Endometrium (tissue), 2 donors: Measurements from ENCODE around the gene AP2B1.
"Not testable (repeated sequence)": the region's sequence is repeated elsewhere in the genome, so short reads cannot be mapped to it uniquely, and the experiment has no call there.

Source experiments
- FAIRE-seq: peaks from 2 replicates; lab custom pipeline; 2012; peaks lifted over from hg19 to GRCh38; lab: Jason Lieb, UNC
- donor health status: control.
- donor health status: control.

AP2B1 gene

DNA sequence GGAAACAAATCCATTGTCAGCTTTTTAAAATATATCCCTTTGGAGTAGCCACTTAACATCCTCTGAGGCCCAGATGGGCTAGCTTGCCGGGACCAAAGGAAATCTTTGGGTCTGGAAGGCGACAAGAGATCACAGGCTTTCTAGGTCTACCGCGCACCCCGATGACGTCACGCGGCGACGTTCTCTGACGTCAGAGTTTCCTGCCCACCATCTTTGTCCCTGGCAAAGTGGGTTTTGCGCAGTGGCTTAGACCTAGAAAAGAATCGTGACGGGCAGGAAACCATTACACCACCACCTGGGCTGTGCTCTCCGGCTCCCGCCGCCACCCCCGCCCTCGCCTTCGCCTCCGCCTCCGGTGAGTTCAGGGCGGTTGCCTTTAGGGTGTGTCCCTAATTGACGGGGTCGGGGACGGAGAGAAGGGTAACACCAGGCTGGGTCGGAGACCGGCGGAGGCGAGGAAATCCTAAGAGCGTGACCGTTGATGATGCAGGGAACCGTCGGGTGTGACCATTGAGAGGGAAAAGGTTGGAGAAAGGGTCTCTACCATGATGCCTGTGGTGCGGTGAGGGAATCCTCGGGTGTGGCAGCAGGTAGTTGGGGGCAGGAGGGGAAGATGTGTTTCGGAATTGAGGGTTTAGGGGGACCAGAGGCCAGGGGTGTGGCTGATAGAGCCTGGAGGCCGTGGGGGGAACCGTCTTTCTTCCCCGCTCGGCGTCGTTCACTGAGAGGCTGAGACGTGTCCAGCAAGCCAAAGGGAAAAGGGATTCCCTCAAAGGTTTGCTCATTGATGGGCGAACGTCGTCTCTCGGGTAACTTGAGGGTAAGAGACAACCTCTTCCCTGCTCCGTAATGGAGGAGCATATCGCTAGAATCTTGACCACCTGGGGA lies at the start of gene AP2B1:
Gene AP2B1, plus strand, starts transcription at position 249 of the 888 bp plus-strand sequence. CDS start 6,709 bp downstream, outside the sequence.
- peak; percentile 84 for FAIRE-seq

GRCh38 chr17:35537601-35538141 lies 49.5 kb upstream of the AP2B1 start, which contains the start of gene SLFN12L:
SLFN12L (minus strand) TSS chr17:35537678; CDS start chr17:35522364, 15,314 bp downstream.
- no peak for FAIRE-seq

DNA sequence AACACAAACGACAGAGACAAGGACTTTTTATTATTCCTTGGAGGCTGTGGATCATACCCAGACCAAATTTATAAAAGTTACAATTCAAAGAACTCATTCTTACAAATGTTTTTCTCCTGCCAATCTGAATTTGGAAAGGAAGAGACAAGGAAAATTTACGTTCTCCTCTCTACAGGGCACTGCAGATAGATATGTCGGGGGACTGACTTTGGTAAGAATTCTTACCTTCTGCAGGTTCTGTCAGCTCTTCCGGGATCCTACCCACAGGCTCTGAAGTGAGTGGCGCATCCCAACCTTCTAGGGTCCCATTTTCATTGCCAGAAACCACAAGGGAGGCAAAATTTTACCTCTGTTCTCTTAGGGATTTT lies 47.5 kb upstream of the AP2B1 start:
- no peak for FAIRE-seq

- no peak for FAIRE-seq
Measured at GRCh38 chr17:35540589-35541404, 46.3 kb upstream of the AP2B1 start.

- FAIRE-seq, result no peak
Measured at GRCh38 chr17:35541434-35541833, 45.7 kb upstream of the AP2B1 start.

DNA sequence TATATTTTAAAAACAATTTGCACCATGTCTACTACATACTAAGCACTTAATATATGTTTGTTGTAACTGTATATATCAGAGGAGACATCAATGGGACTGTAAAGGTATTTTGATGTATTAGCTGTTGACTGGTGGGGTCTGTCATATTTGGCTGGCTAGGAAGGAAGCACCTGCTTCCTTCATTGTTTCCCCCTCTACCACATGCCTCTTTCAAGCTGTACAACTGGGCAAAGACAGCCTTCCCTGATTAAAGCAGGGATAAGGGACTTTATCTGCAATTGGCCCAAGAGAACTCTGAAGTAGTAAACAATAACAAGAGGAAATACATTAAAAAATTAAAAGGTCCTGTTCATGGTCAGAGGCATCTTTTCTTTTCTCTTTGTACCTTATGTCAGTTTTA lies 44.1 kb upstream of the AP2B1 start:
- no peak for FAIRE-seq

DNA sequence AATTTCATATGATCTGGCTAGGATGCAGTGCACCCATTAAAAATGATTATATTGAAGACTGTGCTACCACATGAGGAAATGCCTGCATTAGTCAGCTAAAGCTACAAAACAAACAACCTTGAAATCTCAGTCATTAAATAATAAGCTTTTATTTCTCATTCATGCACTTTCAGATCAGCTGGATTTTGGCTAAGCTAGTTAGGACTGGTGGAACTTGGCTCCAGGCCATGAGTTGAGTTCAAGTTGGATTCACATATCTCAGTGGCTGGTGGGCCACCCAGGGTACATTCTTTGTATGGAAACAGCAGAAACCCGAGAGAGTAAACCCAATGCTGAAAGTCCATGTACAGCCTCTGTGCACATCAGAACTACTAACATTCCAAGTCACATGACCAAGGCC lies 43.3 kb upstream of the AP2B1 start:
- FAIRE-seq, result no peak

- no peak for FAIRE-seq
Measured at GRCh38 chr17:35545150-35545549, 42.0 kb upstream of the AP2B1 start.

- no peak for FAIRE-seq
Measured at GRCh38 chr17:35546487-35546886, 40.6 kb upstream of the AP2B1 start.

DNA sequence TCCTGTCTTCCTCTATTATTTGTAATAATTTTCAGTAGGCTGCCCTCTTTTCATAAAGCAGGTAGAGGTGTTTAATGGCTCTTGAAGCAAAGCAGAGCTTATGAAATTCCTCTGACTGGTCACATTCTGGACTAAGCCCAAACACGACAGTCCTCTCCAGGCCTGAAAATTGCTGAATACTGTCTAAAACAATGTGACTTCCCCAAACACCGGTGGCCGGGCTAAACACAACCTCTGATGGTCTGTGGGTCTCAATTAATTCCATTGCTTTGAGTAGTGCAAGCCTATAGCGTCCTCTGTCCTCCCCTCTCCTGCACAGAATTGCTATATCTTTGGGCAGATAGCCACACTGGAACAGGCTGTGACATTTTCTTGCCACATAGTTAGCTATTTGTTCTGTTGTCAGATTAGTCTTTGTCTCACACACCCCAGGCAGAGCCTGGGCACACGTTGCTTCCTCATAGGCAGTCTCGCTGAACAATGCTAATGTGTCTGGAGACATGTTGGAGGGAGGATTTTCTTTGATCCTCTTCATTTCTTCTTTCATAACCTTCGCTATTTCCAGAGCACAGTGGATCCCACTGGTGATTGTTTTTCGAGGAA lies 38.8 kb upstream of the AP2B1 start:
- FAIRE-seq, result no peak

DNA sequence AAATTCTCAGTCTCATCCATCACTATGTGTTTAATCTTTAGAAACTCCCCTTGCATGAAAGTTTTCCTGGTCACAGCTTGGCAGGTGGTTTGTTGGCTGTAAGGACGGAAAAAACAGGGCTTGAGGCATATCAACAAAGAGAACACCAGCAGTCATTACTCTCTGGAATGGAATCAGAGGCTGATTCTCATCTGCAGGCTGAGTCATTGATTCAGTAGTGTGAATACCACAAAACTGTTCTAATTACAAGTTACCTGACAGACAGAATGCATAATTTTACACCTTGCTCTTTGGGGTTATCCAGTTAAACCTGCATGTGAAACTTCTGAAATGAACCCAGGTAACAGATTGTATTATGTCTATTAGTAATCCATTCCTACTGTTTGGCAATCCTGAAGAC lies 38.1 kb upstream of the AP2B1 start:
- FAIRE-seq, result no peak

GRCh38 chr17:35553310-35553709 lies 33.8 kb upstream of the AP2B1 start:
- no peak for FAIRE-seq

DNA sequence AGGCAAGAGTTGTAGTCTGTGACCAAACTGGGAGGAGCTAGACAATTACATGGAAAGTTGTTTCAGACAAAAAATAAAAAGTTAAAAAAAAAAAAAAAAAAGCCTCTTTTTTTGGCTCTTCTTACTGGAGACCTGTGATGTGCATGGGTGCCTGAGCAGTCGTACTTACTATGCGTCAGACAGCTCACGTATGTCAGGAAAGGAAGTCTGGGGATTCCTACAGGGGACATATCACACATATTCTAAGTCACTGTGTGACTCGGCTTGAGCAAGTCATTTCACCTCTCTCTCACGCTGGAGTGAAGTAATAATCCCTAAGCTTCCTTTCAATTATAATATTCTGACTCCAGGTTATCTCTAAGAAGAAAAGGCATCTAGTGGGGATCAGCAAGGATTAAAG lies 32.5 kb upstream of the AP2B1 start:
- FAIRE-seq, result no peak

GRCh38 chr17:35555691-35556090 lies 31.4 kb upstream of the AP2B1 start:
- no peak for FAIRE-seq

- FAIRE-seq, result no peak
Measured at GRCh38 chr17:35557353-35557752, 29.8 kb upstream of the AP2B1 start.

DNA sequence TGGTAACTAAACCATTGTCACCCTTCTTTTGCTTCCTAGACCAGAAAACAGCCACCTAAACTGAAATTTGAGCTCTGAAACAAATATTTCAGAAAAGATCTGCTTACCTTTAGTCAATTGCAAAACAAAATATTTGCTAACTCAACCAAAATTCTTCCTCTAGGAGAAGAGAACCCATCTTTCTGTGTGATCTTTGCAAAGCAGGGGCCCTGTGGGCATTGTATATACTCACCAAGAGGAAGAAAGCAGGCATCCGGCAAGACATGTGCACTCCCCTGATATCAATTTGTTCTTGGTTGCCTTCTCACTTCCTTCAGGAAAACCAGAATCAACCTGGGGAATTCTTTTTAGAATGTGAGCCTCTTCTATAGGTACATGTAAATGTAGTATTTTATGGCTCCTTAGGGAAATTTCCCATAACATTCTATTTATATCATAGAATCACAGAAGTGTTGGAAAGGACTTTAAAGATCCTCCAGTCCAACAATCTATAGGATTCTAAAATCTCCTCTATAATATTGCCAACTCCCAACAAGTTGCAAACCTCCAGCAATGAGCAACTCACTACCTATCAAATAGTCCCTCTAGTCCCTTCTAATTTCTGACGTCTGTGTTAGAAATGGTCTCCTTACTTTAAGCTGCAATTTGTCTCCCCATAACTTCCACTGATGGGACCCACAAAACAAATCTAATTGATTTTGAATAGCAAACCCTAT lies 27.5 kb upstream of the AP2B1 start:
- no peak for FAIRE-seq

- FAIRE-seq, result no peak
Measured at GRCh38 chr17:35560703-35561102, 26.4 kb upstream of the AP2B1 start, which contains the start of gene SLFN14. SLFN14 (minus strand) TSS chr17:35560819; CDS start chr17:35558062, 2,757 bp downstream.

DNA sequence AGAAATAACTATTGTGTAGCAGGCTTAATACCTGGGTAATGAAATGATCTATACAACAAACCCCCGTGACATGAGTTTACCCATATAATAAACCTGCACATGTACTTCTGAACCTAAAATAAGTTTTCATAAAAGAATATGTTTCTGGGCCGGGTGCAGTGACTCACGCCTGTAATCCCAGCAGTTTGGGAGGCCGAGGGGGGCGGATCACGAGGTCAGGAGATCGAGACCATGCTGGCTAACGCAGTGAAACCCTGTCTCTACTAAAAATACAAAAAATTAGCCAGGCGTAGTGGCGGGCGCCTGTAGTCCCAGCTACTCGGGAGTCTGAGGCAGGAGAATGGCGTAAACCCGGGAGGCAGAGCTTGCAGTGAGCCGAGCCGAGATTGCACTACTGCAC lies 23.9 kb upstream of the AP2B1 start:
- not testable (repeated sequence) for FAIRE-seq

GRCh38 chr17:35566968-35567367 lies 20.2 kb upstream of the AP2B1 start:
- no peak for FAIRE-seq

DNA sequence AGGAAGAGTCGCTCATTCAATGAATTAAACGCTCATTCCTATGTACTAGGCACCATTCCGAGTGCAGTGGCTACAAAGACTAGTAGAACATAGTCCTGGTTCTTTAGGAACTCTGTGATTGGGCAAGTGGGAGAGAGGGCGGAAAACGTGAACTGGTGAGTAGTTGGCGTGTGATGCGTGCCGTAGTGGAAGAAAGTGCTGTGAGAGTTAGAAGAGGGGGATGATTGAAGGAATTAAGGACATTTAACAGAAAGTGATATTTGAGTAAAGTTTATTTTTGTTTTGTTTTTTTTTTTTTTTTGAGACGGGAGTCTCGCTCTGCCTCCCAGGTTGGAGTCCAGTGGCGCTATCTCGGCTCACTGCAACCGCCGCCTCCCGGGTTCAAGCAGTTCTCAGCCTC lies 18.6 kb upstream of the AP2B1 start:
- FAIRE-seq, result no peak

DNA sequence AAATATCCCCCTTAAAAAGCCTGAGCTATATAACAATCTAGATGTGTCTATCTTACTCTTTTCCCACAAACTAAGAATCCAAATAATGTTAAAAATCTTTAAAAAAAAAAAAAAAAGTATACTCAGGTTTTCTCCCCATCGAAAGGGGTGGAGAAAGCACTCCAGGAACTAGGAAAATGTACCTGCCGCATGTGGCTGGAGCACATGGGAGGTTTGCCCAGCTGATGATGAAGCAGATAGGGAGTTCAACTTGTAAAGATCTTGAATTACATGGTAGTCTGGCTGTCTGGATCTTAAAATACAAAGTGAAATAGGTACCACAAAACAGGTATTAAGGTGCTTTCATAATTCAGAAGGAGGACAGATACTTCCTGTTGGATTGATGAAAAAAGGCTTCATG lies 17.7 kb upstream of the AP2B1 start:
- FAIRE-seq, result no peak

DNA sequence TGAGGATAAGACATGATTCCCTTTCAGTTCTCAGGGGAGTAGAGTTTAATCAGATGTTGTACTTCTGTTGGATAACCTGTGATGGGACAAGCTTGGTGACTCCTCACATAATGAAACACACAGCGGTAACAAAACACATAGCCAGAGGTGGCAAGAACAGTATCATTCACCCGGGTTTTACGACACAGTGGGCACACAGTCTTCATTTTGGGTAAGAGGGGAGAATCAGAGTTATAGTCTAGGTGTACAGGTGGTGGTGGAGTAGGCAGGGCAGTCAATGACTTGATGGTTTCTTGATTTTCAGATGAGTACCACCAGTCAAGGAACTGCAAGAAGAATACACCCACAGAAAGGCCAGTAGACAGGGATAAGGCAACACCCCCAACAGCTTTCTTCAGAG lies 11.4 kb upstream of the AP2B1 start:
- FAIRE-seq, result no peak
